CD4-positive, alpha-beta T cell (primary cell): ENCODE measurements around the gene DENND1B. TPM values are rescaled to one million over a fixed set of nuclear protein-coding genes. Genes with fewer than 3 reads are reported as not detected.
A peak's percentile ranks its signal among the peaks of the same experiment; 100 is the strongest.
"Not testable (repeated sequence)": the region's sequence is repeated elsewhere in the genome, so short reads cannot be mapped to it uniquely, and the experiment has no call there.

Experiments
- ATAC-seq: fragments of 200-7000 bp; cut with Tn5 transposase; one replicate; pipeline ENCODE4 v1.10.0; 2022; ENCODE audit warnings: mild to moderate bottlenecking; ENCODE audit not compliant: poor library complexity
- CTCF ChIA-PET: fragments of 350-600 bp; sonication (Branson Sonifier 250); formaldehyde crosslinking; loops from one replicate; lab custom pipeline; 2021; ENCODE audit warnings: antibody characterized with exemption, inconsistent platforms; lab: Charles Lee
- POLR2A ChIA-PET: fragments of 350-600 bp; sonication (Branson Sonifier 250); formaldehyde crosslinking; loops from one replicate; lab custom pipeline; 2021; ENCODE audit warnings: antibody characterized with exemption, inconsistent platforms; lab: Charles Lee
- DNase-seq, 14 experiments: peaks; one replicate each; pipeline ENCODE4 v3.0.0-alpha.2; 2013 to 2020; ENCODE audit warnings: mixed read lengths in 2 of 14
- H3K27ac ChIP-seq, 2 donors: one replicate each; pipeline versions ENCODE4 v1.5.1 to v1.7.0; 2013; ENCODE audit warnings: low read length in 2 of 2, low read depth in 1 of 2, mild to moderate bottlenecking in 1 of 2
- H3K27me3 ChIP-seq, 2 experiments: 1 replicate in 1 of 2; 2 replicates in 1 of 2; pipeline versions ENCODE4 v1.6.1 to v1.7.0; 2013; ENCODE audit warnings: low read length in 2 of 2, control low read depth in 1 of 2, mild to moderate bottlenecking in 1 of 2, moderate library complexity in 1 of 2; ENCODE audit not compliant: insufficient read depth in 2 of 2, control insufficient read depth in 1 of 2
- H3K36me3 ChIP-seq: one replicate; pipeline ENCODE4 v1.6.1; 2013; ENCODE audit warnings: low read length, control low read depth; ENCODE audit not compliant: insufficient read depth
- H3K4me1 ChIP-seq: one replicate; pipeline ENCODE4 v1.6.1; 2013; ENCODE audit warnings: low read length, control low read depth; ENCODE audit not compliant: insufficient read depth
- H3K4me3 ChIP-seq: one replicate; pipeline ENCODE4 v1.5.1; 2013; ENCODE audit warnings: mild to moderate bottlenecking, low read length, moderate library complexity
- H3K9me3 ChIP-seq, 2 experiments: 1 replicate in 1 of 2; 2 replicates in 1 of 2; pipeline versions ENCODE4 v1.6.1 to v1.7.0; 2013; ENCODE audit warnings: low read length in 2 of 2, mild to moderate bottlenecking in 2 of 2, control low read depth in 1 of 2, moderate library complexity in 1 of 2; ENCODE audit not compliant: control insufficient read depth in 1 of 2, insufficient read depth in 1 of 2
- H3K27ac Mint-ChIP-seq: one replicate; pipeline ENCODE4 v1.8.0; 2020; ENCODE audit warnings: mixed read lengths
- H3K27me3 Mint-ChIP-seq: one replicate; pipeline ENCODE4 v1.8.0; 2021; ENCODE audit warnings: mixed read lengths
- H3K36me3 Mint-ChIP-seq: one replicate; pipeline ENCODE4 v1.8.0; 2021; ENCODE audit warnings: low read depth, mixed read lengths
- H3K4me1 Mint-ChIP-seq: one replicate; pipeline ENCODE4 v1.8.0; 2021; ENCODE audit warnings: low read depth, mixed read lengths
- H3K4me3 Mint-ChIP-seq: one replicate; pipeline ENCODE4 v1.8.0; 2020; ENCODE audit warnings: mild to moderate bottlenecking, mixed read lengths
- H3K9me3 Mint-ChIP-seq: one replicate; pipeline ENCODE4 v1.8.0; 2020; ENCODE audit warnings: mixed read lengths
- intact Hi-C, 2 experiments: fragments of 100-400 bp; cut with DNase I in 1 of 2; cut with micrococcal nuclease in 1 of 2; formaldehyde crosslinking; loops; one replicate each; pipeline versions ENCODE4 v1.15.1 to v1.9.0; 2023 to 2025; cut with DNase I, micrococcal nuclease
- total RNA-seq, 174 experiments: library from RNA in 2 of 174; stranded (reverse) in 2 of 174; gene quantifications; one replicate each; pipeline ENCODE4 v1.2.3 and lab custom pipeline; 2021 to 2026
- TF ChIP-seq, protein P1 (sequence below): fragments of 200-600 bp; IDR thresholded peaks from one replicate; pipeline ENCODE4 v1.8.0; 2022; ENCODE audit warnings: antibody characterized with exemption, mild to moderate bottlenecking

The DENND1B gene
- total RNA-seq, 2 experiments from 2014 or later = 23.9 to 26.5 TPM

DNA sequence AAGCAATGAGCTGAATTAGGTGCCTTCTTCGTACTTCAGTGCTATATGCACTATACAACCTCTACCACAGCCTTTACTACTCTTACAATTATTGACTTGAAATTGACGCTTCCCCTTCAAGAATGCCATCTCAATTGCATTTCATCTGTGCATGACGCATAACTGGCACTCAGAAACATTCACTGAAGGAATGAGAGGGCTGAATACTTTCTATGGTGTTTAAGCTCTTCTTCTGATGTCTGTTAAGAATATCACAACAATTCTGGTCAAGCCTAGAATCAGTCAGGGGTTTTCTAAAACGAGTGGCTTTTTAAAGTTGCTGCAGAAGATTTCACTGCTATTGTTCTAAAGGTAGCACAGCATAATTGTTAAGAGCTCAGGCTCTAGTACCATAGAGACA lies 11.5 kb downstream of the DENND1B start:
- H3K36me3 ChIP-seq = peaks cover 3% of the 10 kb centered on the region
- no peak overlapping the region for H3K4me3 Mint-ChIP-seq
- intact Hi-C loops = loop anchor here in 1 of 2 experiments (2.0 kb wide), 1 partner anchor 23 kb away; no protein-coding TSS in a partner anchor
- no peaks in the 10 kb centered on the region for H3K9me3 Mint-ChIP-seq
- H3K4me1 Mint-ChIP-seq = peaks cover 76% of the 10 kb centered on the region
- no peak overlapping the region for H3K27ac ChIP-seq
- no peaks in the 10 kb centered on the region for H3K36me3 Mint-ChIP-seq
- peaks cover 6% of the 10 kb centered on the region for H3K4me1 ChIP-seq
- no peak overlapping the region for H3K4me3 ChIP-seq
- H3K9me3 ChIP-seq = peaks cover 0 to 3% of the 10 kb centered on the region in 2 experiments
- ChIA-PET CTCF (interaction anchor here (0.6 kb wide), 1 partner anchor 822 kb away, joined by 3 read pairs; no protein-coding TSS in a partner anchor), POLR2A (interaction anchor here (1.9 kb wide), 1 partner anchor 12 kb away, joined by 12 read pairs; the partner anchor contains the start of gene DENND1B)
- no peak for ATAC-seq
- TF ChIP-seq, protein P1, sequence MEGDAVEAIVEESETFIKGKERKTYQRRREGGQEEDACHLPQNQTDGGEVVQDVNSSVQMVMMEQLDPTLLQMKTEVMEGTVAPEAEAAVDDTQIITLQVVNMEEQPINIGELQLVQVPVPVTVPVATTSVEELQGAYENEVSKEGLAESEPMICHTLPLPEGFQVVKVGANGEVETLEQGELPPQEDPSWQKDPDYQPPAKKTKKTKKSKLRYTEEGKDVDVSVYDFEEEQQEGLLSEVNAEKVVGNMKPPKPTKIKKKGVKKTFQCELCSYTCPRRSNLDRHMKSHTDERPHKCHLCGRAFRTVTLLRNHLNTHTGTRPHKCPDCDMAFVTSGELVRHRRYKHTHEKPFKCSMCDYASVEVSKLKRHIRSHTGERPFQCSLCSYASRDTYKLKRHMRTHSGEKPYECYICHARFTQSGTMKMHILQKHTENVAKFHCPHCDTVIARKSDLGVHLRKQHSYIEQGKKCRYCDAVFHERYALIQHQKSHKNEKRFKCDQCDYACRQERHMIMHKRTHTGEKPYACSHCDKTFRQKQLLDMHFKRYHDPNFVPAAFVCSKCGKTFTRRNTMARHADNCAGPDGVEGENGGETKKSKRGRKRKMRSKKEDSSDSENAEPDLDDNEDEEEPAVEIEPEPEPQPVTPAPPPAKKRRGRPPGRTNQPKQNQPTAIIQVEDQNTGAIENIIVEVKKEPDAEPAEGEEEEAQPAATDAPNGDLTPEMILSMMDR = no peak
- DNase-seq = no peak
- peak overlapping the region; percentile 1 for H3K27ac Mint-ChIP-seq
- H3K27me3 ChIP-seq = no peaks in the 10 kb centered on the region
- H3K27me3 Mint-ChIP-seq = no peaks in the 10 kb centered on the region

DNA sequence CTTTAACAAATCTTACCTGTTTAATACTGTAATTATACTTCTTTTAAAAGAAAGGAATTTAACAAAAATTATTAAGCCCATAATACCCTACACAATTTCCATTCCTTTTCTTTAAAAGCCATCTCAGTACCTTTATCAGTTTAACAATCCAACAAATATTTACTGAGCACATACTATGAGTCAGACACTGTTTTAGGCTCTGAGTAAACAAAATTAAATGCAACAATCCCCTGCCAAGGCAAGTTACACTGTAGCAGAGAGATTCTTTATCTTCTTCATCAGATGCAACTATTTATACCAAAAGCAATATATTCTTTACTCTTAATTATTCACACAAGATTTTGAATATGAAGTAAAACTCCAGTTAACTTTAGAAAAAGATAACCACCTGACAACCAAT lies 12.0 kb downstream of the DENND1B start:
- H3K27ac Mint-ChIP-seq = peak overlapping the region; percentile 1
- peaks cover 6% of the 10 kb centered on the region for H3K4me1 ChIP-seq
- no peak overlapping the region for H3K4me3 ChIP-seq
- no peaks in the 10 kb centered on the region for H3K27me3 Mint-ChIP-seq
- intact Hi-C loops = loop anchor here in 1 of 2 experiments (2.0 kb wide), 1 partner anchor 23 kb away; no protein-coding TSS in a partner anchor
- no peak for DNase-seq
- no peaks in the 10 kb centered on the region for H3K9me3 Mint-ChIP-seq
- ATAC-seq = no peak
- H3K36me3 ChIP-seq = peaks cover 3% of the 10 kb centered on the region
- H3K27me3 ChIP-seq = no peaks in the 10 kb centered on the region
- H3K36me3 Mint-ChIP-seq = peaks cover 2% of the 10 kb centered on the region
- CTCF ChIA-PET = no interaction called here
- peaks cover 74% of the 10 kb centered on the region for H3K4me1 Mint-ChIP-seq
- TF ChIP-seq, protein P1 = no peak
- POLR2A ChIA-PET = interaction anchor here (1.9 kb wide), 1 partner anchor 12 kb away, joined by 12 read pairs; the partner anchor contains the start of gene DENND1B
- H3K9me3 ChIP-seq = peaks cover 0 to 3% of the 10 kb centered on the region in 2 experiments
- H3K27ac ChIP-seq = no peak overlapping the region
- no peak overlapping the region for H3K4me3 Mint-ChIP-seq

DNA sequence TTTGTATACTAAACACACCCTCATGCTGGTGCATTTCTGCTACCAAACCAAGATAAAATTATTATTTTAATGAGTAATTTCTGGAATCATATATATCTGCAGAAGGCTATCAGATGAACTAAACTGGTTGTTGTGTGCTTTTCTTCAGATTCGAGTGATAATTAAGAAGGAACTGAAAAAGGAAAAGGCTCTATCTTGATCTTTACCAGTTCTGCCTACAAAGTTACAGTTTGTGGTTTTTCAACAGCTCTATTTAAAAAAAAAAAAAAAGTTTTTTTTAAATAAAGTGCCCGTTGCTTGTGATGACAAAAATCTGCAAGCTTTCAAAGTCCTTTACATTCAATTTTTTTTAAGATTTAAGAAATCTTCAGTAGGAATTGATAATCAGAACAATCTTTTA lies 13.6 kb downstream of the DENND1B start:
- DNase-seq (no peak), ATAC-seq (peak; percentile 21)
- H3K36me3 ChIP-seq = no peaks in the 10 kb centered on the region
- Mint-ChIP-seq H3K9me3 (no peaks in the 10 kb centered on the region), H3K4me1 (peaks cover 70% of the 10 kb centered on the region), H3K4me3 (no peak overlapping the region), H3K36me3 (peaks cover 9% of the 10 kb centered on the region), H3K27me3 (no peaks in the 10 kb centered on the region), H3K27ac (no peak overlapping the region)
- CTCF ChIA-PET = interaction anchor here (0.9 to 1.1 kb wide), 2 partner anchors 46 to 139 kb away, joined by 3 to 4 read pairs; no protein-coding TSS in a partner anchor
- intact Hi-C loops = loop anchor here (2.0 kb wide), 2 partner anchors 13 to 25 kb away; partner anchors contain the start of gene DENND1B (in 1 of the 2)
- no peak overlapping the region for H3K27ac ChIP-seq
- no peaks in the 10 kb centered on the region for H3K27me3 ChIP-seq
- peaks cover 0 to 3% of the 10 kb centered on the region in 2 experiments for H3K9me3 ChIP-seq
- no peak overlapping the region for H3K4me3 ChIP-seq
- POLR2A ChIA-PET = interaction anchor here (0.7 kb wide), 1 partner anchor 13 kb away, joined by 5 read pairs; the partner anchor contains the start of gene DENND1B
- H3K4me1 ChIP-seq = peaks cover 3% of the 10 kb centered on the region
- TF ChIP-seq, protein P1 = no peak

DNA sequence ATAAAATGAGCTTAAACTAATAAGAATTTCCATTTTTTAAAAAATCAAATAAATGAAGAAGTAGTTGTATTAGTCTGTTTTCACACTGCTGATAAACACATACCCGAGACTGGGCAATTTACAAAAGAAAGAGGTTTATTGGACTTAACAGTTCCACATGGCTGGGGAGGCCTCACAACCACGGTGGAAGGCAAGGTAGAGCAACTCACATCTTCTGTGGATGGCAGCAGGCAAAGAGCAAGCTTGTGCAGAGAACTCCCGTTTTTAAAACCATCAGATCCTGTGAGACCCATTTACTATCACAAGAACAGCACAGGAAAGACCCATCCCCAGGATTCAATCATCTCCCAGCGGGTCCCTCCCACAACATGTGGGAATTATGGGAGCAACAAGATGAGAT lies 19.7 kb downstream of the DENND1B start:
- H3K27ac ChIP-seq, intact Hi-C loops, DNase-seq, ATAC-seq, H3K36me3 ChIP-seq, H3K4me3 Mint-ChIP-seq, H3K4me3 ChIP-seq, POLR2A ChIA-PET, H3K27me3 ChIP-seq, H3K27me3 Mint-ChIP-seq, CTCF ChIA-PET, H3K4me1 ChIP-seq, H3K9me3 ChIP-seq, H3K27ac Mint-ChIP-seq, H3K9me3 Mint-ChIP-seq: not testable (repeated sequence)
- peaks cover 39% of the 10 kb centered on the region for H3K36me3 Mint-ChIP-seq
- H3K4me1 Mint-ChIP-seq = peaks cover 46% of the 10 kb centered on the region

DNA sequence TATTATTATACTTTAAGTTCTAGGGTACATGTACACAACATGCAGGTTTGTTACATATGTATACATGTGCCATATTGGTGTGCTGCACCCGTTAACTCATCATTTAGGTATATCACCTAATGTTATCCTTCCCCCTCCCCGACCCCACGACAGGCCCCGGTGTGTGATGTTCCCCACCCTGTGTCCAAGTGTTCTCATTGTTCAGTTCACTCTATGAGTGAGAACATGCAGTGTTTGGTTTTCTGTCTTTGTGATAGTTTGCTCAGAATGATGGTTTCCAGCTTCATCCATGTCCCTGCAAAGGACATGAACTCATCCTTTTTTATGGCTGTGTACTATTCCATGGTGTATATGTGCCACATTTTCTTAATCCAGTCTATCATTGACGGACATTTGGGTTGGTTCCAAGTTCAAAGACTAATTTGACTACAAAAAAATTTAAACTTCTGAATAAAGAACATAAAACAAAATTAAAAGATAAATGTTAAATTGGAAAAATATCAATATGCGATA lies 22.6 kb downstream of the DENND1B start:
- H3K9me3 Mint-ChIP-seq, H3K27me3 ChIP-seq, CTCF ChIA-PET, H3K36me3 ChIP-seq, H3K27me3 Mint-ChIP-seq, H3K9me3 ChIP-seq, H3K27ac Mint-ChIP-seq, H3K4me3 Mint-ChIP-seq, intact Hi-C loops, POLR2A ChIA-PET, DNase-seq, H3K4me1 ChIP-seq, H3K27ac ChIP-seq, H3K4me3 ChIP-seq, ATAC-seq: not testable (repeated sequence)
- Mint-ChIP-seq H3K36me3 (peaks cover 42% of the 10 kb centered on the region), H3K4me1 (peaks cover 57% of the 10 kb centered on the region)
